GM19397 (cell line): ENCODE data around the gene TPD52L2.
A peak's percentile ranks its signal among the peaks of the same experiment; 100 is the strongest.
"Not testable (repeated sequence)": the region's sequence is repeated elsewhere in the genome, so short reads cannot be mapped to it uniquely, and the experiment has no call there.

ENCODE experiments used
- ATAC-seq: cut with Tn5 transposase; IDR thresholded peaks from one replicate; pipeline ENCODE4 v1.9.1; 2021; ENCODE audit warnings: mild to moderate bottlenecking, moderate library complexity; ENCODE audit not compliant: unreplicated experiment

The TPD52L2 gene

GRCh38 chr20:63878899-63879663, 14.0 kb downstream of the TPD52L2 start:
- ATAC-seq: no peak

- not testable (repeated sequence) for ATAC-seq
Observed at GRCh38 chr20:63880901-63881300, 15.8 kb downstream of the TPD52L2 start.

- no peak for ATAC-seq
Observed at GRCh38 chr20:63881451-63882226, 16.6 kb downstream of the TPD52L2 start.

GRCh38 chr20:63882257-63883200, 17.5 kb downstream of the TPD52L2 start:
- ATAC-seq: no peak

GRCh38 chr20:63883201-63883593, 18.1 kb downstream of the TPD52L2 start:
- ATAC-seq: no peak

- ATAC-seq: no peak
Observed at GRCh38 chr20:63884506-63885263, 19.6 kb downstream of the TPD52L2 start.

GRCh38 chr20:63885264-63886053, 20.4 kb downstream of the TPD52L2 start:
- no peak for ATAC-seq

- no peak for ATAC-seq
Observed at GRCh38 chr20:63886054-63886419, 21.0 kb downstream of the TPD52L2 start.

GRCh38 chr20:63886921-63887320, 21.9 kb downstream of the TPD52L2 start:
- ATAC-seq: no peak

- ATAC-seq: no peak
Observed at GRCh38 chr20:63889241-63890200, 24.5 kb downstream of the TPD52L2 start.

- no peak for ATAC-seq
Observed at GRCh38 chr20:63890201-63890576, 25.1 kb downstream of the TPD52L2 start.

- ATAC-seq: no peak
Observed at GRCh38 chr20:63890616-63891015, 25.5 kb downstream of the TPD52L2 start.

GRCh38 chr20:63891061-63892002, 26.3 kb downstream of the TPD52L2 start:
- no peak for ATAC-seq

GRCh38 chr20:63892402-63892801, 27.3 kb downstream of the TPD52L2 start:
- no peak for ATAC-seq

- no peak for ATAC-seq
Observed at GRCh38 chr20:63893999-63894357, 28.9 kb downstream of the TPD52L2 start.

GRCh38 chr20:63894358-63895201, 29.5 kb downstream of the TPD52L2 start, which contains the start of gene DNAJC5:
Gene DNAJC5 (plus strand): TSS chr20:63895126. CDS start chr20:63928346, 33,220 bp downstream.
- ATAC-seq: peak; percentile 85
